SK-N-SH treated with all-trans-retinoic acid at 6 μM for 48 hours (cell line): ENCODE results near the gene HOXA4.

ENCODE experiments used
- ATAC-seq: fragments of 200-7000 bp; cut with Tn5 transposase; 3 replicates; pipeline ENCODE4 v1.9.1; 2020; ENCODE audit warnings: mild to moderate bottlenecking, moderate library complexity
- ARNTL ChIP-seq: fragments of 450-650 bp; formaldehyde crosslinking; IDR thresholded peaks from 2 replicates; pipeline ENCODE4 v1.5.0; 2020; ENCODE audit warnings: low read depth, mild to moderate bottlenecking, moderate library complexity, borderline replicate concordance
- BACH2 ChIP-seq: fragments of 250-450 bp; sonication (Bioruptor Pico); IDR thresholded peaks from 2 replicates; pipeline ENCODE4 v1.9.0; 2021; ENCODE audit warnings: mild to moderate bottlenecking, borderline replicate concordance
- CSDC2 ChIP-seq: fragments of 250-450 bp; sonication (Bioruptor Pico); IDR thresholded peaks from 2 replicates; pipeline ENCODE4 v1.5.0; 2020; ENCODE audit warnings: mild to moderate bottlenecking, moderate library complexity
- ESRRG ChIP-seq: fragments of 250-450 bp; sonication (Bioruptor Pico); IDR thresholded peaks from 2 replicates; pipeline ENCODE4 v1.6.1; 2021; ENCODE audit warnings: mild to moderate bottlenecking
- GLIS3 ChIP-seq: fragments of 250-450 bp; sonication (Bioruptor Pico); IDR thresholded peaks from 2 replicates; pipeline ENCODE4 v1.5.0; 2020; ENCODE audit warnings: mild to moderate bottlenecking, moderate library complexity
- ISL1 ChIP-seq: fragments of 250-450 bp; sonication (Bioruptor Pico); IDR thresholded peaks from 2 replicates; pipeline ENCODE4 v2.1.2; 2022; ENCODE audit warnings: mild to moderate bottlenecking, moderate library complexity
- OSR1 ChIP-seq: fragments of 250-450 bp; sonication (Bioruptor Pico); IDR thresholded peaks from 2 replicates; pipeline ENCODE4 v1.8.0; 2022; ENCODE audit warnings: moderate library complexity, mild to moderate bottlenecking, inconsistent platforms
- PATZ1 ChIP-seq: fragments of 250-450 bp; sonication (Bioruptor Pico); IDR thresholded peaks from 2 replicates; pipeline ENCODE4 v1.8.0; 2020; ENCODE audit warnings: mild to moderate bottlenecking, moderate library complexity, borderline replicate concordance
- POU6F1 ChIP-seq: fragments of 250-450 bp; sonication (Bioruptor Pico); IDR thresholded peaks from 2 replicates; pipeline ENCODE4 v1.8.0; 2021; ENCODE audit warnings: low read depth, mild to moderate bottlenecking, moderate library complexity, borderline replicate concordance
- PPARA ChIP-seq: fragments of 250-450 bp; sonication (Bioruptor Pico); IDR thresholded peaks from 2 replicates; pipeline ENCODE4 v1.5.0; 2020; ENCODE audit warnings: mild to moderate bottlenecking, borderline replicate concordance
- RARB ChIP-seq: fragments of 250-450 bp; sonication (Bioruptor Pico); IDR thresholded peaks from 2 replicates; pipeline ENCODE4 v1.8.0; 2021; ENCODE audit warnings: mild to moderate bottlenecking, moderate library complexity
- SNAI2 ChIP-seq: fragments of 250-450 bp; sonication (Bioruptor Pico); IDR thresholded peaks from 2 replicates; pipeline ENCODE4 v1.5.0; 2020; ENCODE audit warnings: mild to moderate bottlenecking, moderate library complexity
- TCF4 ChIP-seq: fragments of 250-450 bp; sonication (Bioruptor Pico); IDR thresholded peaks from 2 replicates; pipeline ENCODE4 v1.8.0; 2021; ENCODE audit warnings: mild to moderate bottlenecking, moderate library complexity, borderline replicate concordance
- ZC3H10 ChIP-seq: fragments of 250-450 bp; sonication (Bioruptor Pico); IDR thresholded peaks from 2 replicates; pipeline ENCODE4 v1.5.1; 2021; ENCODE audit warnings: mild to moderate bottlenecking, moderate library complexity
- ZFP3 ChIP-seq: fragments of 250-450 bp; sonication (Bioruptor Pico); IDR thresholded peaks from 2 replicates; pipeline ENCODE4 v1.5.0; 2020; ENCODE audit warnings: mild to moderate bottlenecking, moderate library complexity
- ZFP30 ChIP-seq: fragments of 450-650 bp; formaldehyde crosslinking; IDR thresholded peaks from 2 replicates; pipeline ENCODE4 v1.5.0; 2022; ENCODE audit warnings: mild to moderate bottlenecking, moderate library complexity
- ZNF565 ChIP-seq: fragments of 450-650 bp; formaldehyde crosslinking; conservative IDR thresholded peaks from 2 replicates; pipeline ENCODE4 v1.5.0; 2020; ENCODE audit warnings: low read depth, mild to moderate bottlenecking, moderate library complexity
- ZNF70 ChIP-seq: fragments of 450-650 bp; formaldehyde crosslinking; IDR thresholded peaks from 2 replicates; pipeline ENCODE4 v1.5.0; 2020; ENCODE audit warnings: mild to moderate bottlenecking, moderate library complexity
- ZNF8 ChIP-seq: fragments of 450-650 bp; formaldehyde crosslinking; IDR thresholded peaks from 2 replicates; pipeline ENCODE4 v1.5.0; 2020; ENCODE audit warnings: mild to moderate bottlenecking, moderate library complexity
- TF ChIP-seq, protein P1 (sequence below): fragments of 250-450 bp; sonication (Bioruptor Pico); IDR thresholded peaks from 2 replicates; pipeline ENCODE4 v1.5.1; 2020; ENCODE audit warnings: low read depth, mild to moderate bottlenecking, moderate library complexity
- TF ChIP-seq, protein P2 (sequence below): fragments of 250-450 bp; sonication (Bioruptor Pico); IDR thresholded peaks from 2 replicates; pipeline ENCODE4 v1.5.1; 2021; ENCODE audit warnings: mild to moderate bottlenecking, moderate library complexity

HOXA4 gene

GRCh38 chr7:27123007-27123476 lies 7.5 kb downstream of the HOXA4 start:
- no peak for ATAC-seq

DNA sequence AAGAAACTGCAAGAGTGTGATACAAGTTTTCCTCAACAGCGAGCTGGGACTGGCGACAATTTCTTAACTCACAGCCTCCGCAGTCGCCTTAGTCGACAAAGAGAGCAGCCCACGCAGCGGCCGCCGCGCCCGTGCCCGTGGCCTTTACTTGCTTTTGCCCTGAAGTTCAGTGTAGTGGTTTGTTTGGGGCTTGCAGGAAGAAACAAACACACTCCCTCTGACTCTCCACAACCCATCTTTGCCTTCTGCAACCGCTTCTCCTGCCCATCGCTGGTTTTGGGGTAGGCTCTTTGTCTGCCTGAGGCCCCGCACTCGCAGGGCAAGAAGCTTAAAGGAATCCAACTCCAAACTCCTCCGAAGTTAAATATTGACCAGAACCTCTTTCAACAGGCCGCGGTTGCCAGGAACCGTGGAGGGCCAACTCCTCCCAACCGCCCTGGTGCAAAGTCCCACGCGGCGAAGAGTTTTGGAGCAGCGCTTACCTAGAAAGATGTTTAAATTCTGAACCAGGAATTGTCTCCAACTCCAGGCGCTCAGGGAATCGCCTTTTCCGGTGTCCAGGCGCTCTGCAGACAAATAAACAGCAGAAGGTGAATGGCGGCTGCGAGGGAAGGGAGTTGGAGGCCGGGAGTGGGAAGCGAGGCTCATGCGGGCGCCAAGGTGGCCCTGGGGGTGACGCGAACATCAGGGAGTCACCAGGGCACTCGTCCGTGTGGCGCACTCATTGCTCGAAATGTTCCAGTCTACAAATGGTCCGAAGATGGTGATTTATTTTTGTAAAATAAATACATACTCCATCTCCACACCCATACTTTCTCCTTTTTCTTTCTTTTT lies 8.3 kb downstream of the HOXA4 start:
- TF ChIP-seq SNAI2 (CRISPR knock-in tag) = no peak
- TF ChIP-seq ESRRG = no peak
- TF ChIP-seq ZNF8 (CRISPR knock-in tag) = no peak
- no peak for TF ChIP-seq ZFP30 (CRISPR knock-in tag)
- TF ChIP-seq ZNF565 (CRISPR knock-in tag) = no peak
- TF ChIP-seq ZC3H10 (CRISPR knock-in tag) = no peak
- TF ChIP-seq, protein P1, sequence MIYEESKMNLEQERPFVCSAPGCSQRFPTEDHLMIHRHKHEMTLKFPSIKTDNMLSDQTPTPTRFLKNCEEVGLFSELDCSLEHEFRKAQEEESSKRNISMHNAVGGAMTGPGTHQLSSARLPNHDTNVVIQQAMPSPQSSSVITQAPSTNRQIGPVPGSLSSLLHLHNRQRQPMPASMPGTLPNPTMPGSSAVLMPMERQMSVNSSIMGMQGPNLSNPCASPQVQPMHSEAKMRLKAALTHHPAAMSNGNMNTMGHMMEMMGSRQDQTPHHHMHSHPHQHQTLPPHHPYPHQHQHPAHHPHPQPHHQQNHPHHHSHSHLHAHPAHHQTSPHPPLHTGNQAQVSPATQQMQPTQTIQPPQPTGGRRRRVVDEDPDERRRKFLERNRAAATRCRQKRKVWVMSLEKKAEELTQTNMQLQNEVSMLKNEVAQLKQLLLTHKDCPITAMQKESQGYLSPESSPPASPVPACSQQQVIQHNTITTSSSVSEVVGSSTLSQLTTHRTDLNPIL (CRISPR knock-in tag) = no peak
- TF ChIP-seq ISL1 = no peak
- no peak for TF ChIP-seq ZNF70 (CRISPR knock-in tag)
- no peak for TF ChIP-seq OSR1
- no peak for TF ChIP-seq RARB (CRISPR knock-in tag)
- TF ChIP-seq PATZ1 = no peak
- TF ChIP-seq BACH2 (CRISPR knock-in tag) = no peak
- TF ChIP-seq POU6F1 (CRISPR knock-in tag) = no peak
- no peak for TF ChIP-seq TCF4
- no peak for TF ChIP-seq ZFP3 (CRISPR knock-in tag)
- TF ChIP-seq, protein P2, sequence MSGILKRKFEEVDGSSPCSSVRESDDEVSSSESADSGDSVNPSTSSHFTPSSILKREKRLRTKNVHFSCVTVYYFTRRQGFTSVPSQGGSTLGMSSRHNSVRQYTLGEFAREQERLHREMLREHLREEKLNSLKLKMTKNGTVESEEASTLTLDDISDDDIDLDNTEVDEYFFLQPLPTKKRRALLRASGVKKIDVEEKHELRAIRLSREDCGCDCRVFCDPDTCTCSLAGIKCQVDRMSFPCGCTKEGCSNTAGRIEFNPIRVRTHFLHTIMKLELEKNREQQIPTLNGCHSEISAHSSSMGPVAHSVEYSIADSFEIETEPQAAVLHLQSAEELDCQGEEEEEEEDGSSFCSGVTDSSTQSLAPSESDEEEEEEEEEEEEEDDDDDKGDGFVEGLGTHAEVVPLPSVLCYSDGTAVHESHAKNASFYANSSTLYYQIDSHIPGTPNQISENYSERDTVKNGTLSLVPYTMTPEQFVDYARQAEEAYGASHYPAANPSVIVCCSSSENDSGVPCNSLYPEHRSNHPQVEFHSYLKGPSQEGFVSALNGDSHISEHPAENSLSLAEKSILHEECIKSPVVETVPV (CRISPR knock-in tag) = no peak
- TF ChIP-seq GLIS3 = no peak
- no peak for ATAC-seq

More at GRCh38 chr7:27123007-27123476, 7.5 kb downstream of the HOXA4 start:
- TF ChIP-seq POU6F1 (CRISPR knock-in tag) = no peak
- TF ChIP-seq CSDC2 (CRISPR knock-in tag) = no peak
- TF ChIP-seq RARB (CRISPR knock-in tag) = no peak
- no peak for TF ChIP-seq PATZ1
- TF ChIP-seq, protein P2 (CRISPR knock-in tag) = no peak
- TF ChIP-seq GLIS3 = no peak
- TF ChIP-seq OSR1 = no peak
- no peak for TF ChIP-seq ZNF8 (CRISPR knock-in tag)
- TF ChIP-seq ARNTL (CRISPR knock-in tag) = no peak
- TF ChIP-seq PPARA = no peak
- no peak for TF ChIP-seq ZNF70 (CRISPR knock-in tag)
